ENCODE results near the gene PCNX1.
"Not testable (repeated sequence)": the region's sequence is repeated elsewhere in the genome, so short reads cannot be mapped to it uniquely, and the experiment has no call there.

PCNX1 gene

GRCh38 chr14:71103662-71104484 is 196.6 kb downstream of the PCNX1 start:
- peak; percentile 29 for DNase-seq

GRCh38 chr14:71105177-71105576 is 197.9 kb downstream of the PCNX1 start:
- no peak for DNase-seq

- DNase-seq, result no peak
Measured at GRCh38 chr14:71107921-71108320, 200.7 kb downstream of the PCNX1 start.

GRCh38 chr14:71108398-71109119 is 201.3 kb downstream of the PCNX1 start:
- no peak for DNase-seq

GRCh38 chr14:71113376-71113775 is 206.1 kb downstream of the PCNX1 start:
- DNase-seq, result no peak

GRCh38 chr14:71114565-71114964 is 207.3 kb downstream of the PCNX1 start:
- DNase-seq, result no peak

- no peak for DNase-seq
Measured at GRCh38 chr14:71115306-71115705, 208.0 kb downstream of the PCNX1 start.

- DNase-seq, result no peak
Measured at GRCh38 chr14:71115821-71116567, 208.7 kb downstream of the PCNX1 start.

- no peak for DNase-seq
Measured at GRCh38 chr14:71116568-71117122, 209.4 kb downstream of the PCNX1 start.

- DNase-seq, result no peak
Measured at GRCh38 chr14:71117839-71118743, 210.8 kb downstream of the PCNX1 start.

- DNase-seq, result no peak
Measured at GRCh38 chr14:71119075-71119474, 211.8 kb downstream of the PCNX1 start.

- DNase-seq, result no peak
Measured at GRCh38 chr14:71119832-71120231, 212.6 kb downstream of the PCNX1 start.

- DNase-seq, result no peak
Measured at GRCh38 chr14:71121001-71121400, 213.7 kb downstream of the PCNX1 start.

GRCh38 chr14:71121711-71122110 is 214.5 kb downstream of the PCNX1 start:
- DNase-seq, result no peak

- DNase-seq, result no peak
Measured at GRCh38 chr14:71122866-71123565, 215.8 kb downstream of the PCNX1 start.

- no peak for DNase-seq
Measured at GRCh38 chr14:71123579-71124135, 216.4 kb downstream of the PCNX1 start.

- DNase-seq, result not testable (repeated sequence)
Measured at GRCh38 chr14:71129716-71130490, 222.6 kb downstream of the PCNX1 start.

GRCh38 chr14:71130491-71131179 is 223.4 kb downstream of the PCNX1 start:
- no peak for DNase-seq

- no peak for DNase-seq
Measured at GRCh38 chr14:71133296-71133695, 226.0 kb downstream of the PCNX1 start.

GRCh38 chr14:71135496-71135895 is 228.2 kb downstream of the PCNX1 start:
- DNase-seq, result no peak
